Ishikawa (cell line): Measurements from ENCODE around the gene RWDD4.
A peak's percentile ranks its signal among the peaks of the same experiment; 100 is the strongest.

Experiments used
- CEBPB ChIP-seq: IDR thresholded peaks from 2 replicates; pipeline ENCODE4 v1.6.1; 2012
- CREB1 ChIP-seq: IDR thresholded peaks from 2 replicates; pipeline ENCODE4 v1.6.1; 2012; ENCODE audit warnings: low read depth
- EGR1 ChIP-seq: IDR thresholded peaks from 2 replicates; pipeline ENCODE4 v1.6.1; 2012
- EP300 ChIP-seq: IDR thresholded peaks from 2 replicates; pipeline ENCODE4 v1.6.1; 2012; ENCODE audit warnings: borderline replicate concordance
- FOXM1 ChIP-seq: IDR thresholded peaks from 2 replicates; pipeline ENCODE4 v1.6.1; 2012; ENCODE audit warnings: low read depth, borderline replicate concordance
- MAX ChIP-seq: IDR thresholded peaks from 2 replicates; pipeline ENCODE4 v1.6.1; 2012
- NFIC ChIP-seq: IDR thresholded peaks from 2 replicates; pipeline ENCODE4 v1.6.1; 2012
- RAD21 ChIP-seq: IDR thresholded peaks from 2 replicates; pipeline ENCODE4 v1.6.1; 2012; ENCODE audit warnings: low read depth
- REST ChIP-seq: IDR thresholded peaks from 2 replicates; pipeline ENCODE4 v1.6.1; 2012; ENCODE audit warnings: low read depth, mild to moderate bottlenecking
- TAF1 ChIP-seq: IDR thresholded peaks from 2 replicates; pipeline ENCODE4 v1.6.1; 2012; ENCODE audit warnings: low read depth, mild to moderate bottlenecking
- TCF12 ChIP-seq: IDR thresholded peaks from 2 replicates; pipeline ENCODE4 v1.6.1; 2012; ENCODE audit warnings: low read depth
- TEAD4 ChIP-seq: IDR thresholded peaks from 2 replicates; pipeline ENCODE4 v1.6.1; 2012
- USF1 ChIP-seq: IDR thresholded peaks from 2 replicates; pipeline ENCODE4 v1.6.1; 2012
- YY1 ChIP-seq: IDR thresholded peaks from 2 replicates; pipeline ENCODE4 v1.6.1; 2012; ENCODE audit warnings: low read depth
- ZBTB7A ChIP-seq: IDR thresholded peaks from 2 replicates; pipeline ENCODE4 v1.6.1; 2012; ENCODE audit warnings: low read depth

The RWDD4 gene

GRCh38 chr4:183618681-183619080, 40.3 kb downstream of the RWDD4 start:
- peak; percentile 46; the same call in 1 of the 2 replicates for TF ChIP-seq CEBPB
- TF ChIP-seq TCF12 = no peak
- TF ChIP-seq MAX = no peak
- no peak for TF ChIP-seq USF1
- no peak for TF ChIP-seq ZBTB7A
- no peak for TF ChIP-seq CREB1

GRCh38 chr4:183617075-183617474, 41.9 kb downstream of the RWDD4 start:
- TF ChIP-seq TCF12 = no peak
- TF ChIP-seq REST = no peak
- no peak for TF ChIP-seq TEAD4
- no peak for TF ChIP-seq MAX
- TF ChIP-seq YY1 = no peak
- TF ChIP-seq TAF1 = no peak
- TF ChIP-seq CREB1 = no peak
- no peak for TF ChIP-seq CEBPB
- TF ChIP-seq USF1 = no peak
- no peak for TF ChIP-seq RAD21
- no peak for TF ChIP-seq NFIC
- TF ChIP-seq ZBTB7A = no peak
- no peak for TF ChIP-seq EP300
- TF ChIP-seq EGR1 = no peak
- TF ChIP-seq FOXM1 = no peak

- TF ChIP-seq ZBTB7A (no peak), TAF1 (no peak), NFIC (no peak), CREB1 (no peak), MAX (no peak), FOXM1 (no peak), EGR1 (no peak)
Measured at GRCh38 chr4:183612329-183613250, 46.4 kb downstream of the RWDD4 start.

GRCh38 chr4:183611210-183611830, 47.7 kb downstream of the RWDD4 start:
- TF ChIP-seq EP300 (no peak), TAF1 (no peak), NFIC (no peak), TCF12 (no peak), USF1 (no peak), TEAD4 (no peak), RAD21 (no peak), FOXM1 (no peak), ZBTB7A (no peak)

GRCh38 chr4:183610613-183611012, 48.4 kb downstream of the RWDD4 start:
- TF ChIP-seq CREB1 (no peak), USF1 (0 out of 2 replicates have a peak, but pooled peaks have one; percentile 13)

- peak; percentile 92 for TF ChIP-seq USF1
- no peak for TF ChIP-seq MAX
Measured at GRCh38 chr4:183610033-183610432, 49.0 kb downstream of the RWDD4 start.
